SK-N-SH (cell line): ENCODE data around the gene BPIFA2. TPM values are rescaled to one million over a fixed set of nuclear protein-coding genes. Genes with fewer than 3 reads are reported as not detected.

Experiments
- CTCF ChIA-PET: fragments of 300-600, 350-600 bp; formaldehyde crosslinking; extraction: SDS; loops from one replicate; lab custom pipeline; 2021; lab: Yijun Ruan, JAX
- POLR2A ChIA-PET: fragments of 350-600 bp; sonication (Branson Sonifier 250); formaldehyde crosslinking; extraction: SDS; loops from one replicate; lab custom pipeline; 2020; ENCODE audit warnings: antibody characterized with exemption, inconsistent platforms; lab: Yijun Ruan, JAX
- DNase-seq: peaks from one replicate; pipeline ENCODE4 v3.0.0; 2012
- H2AFZ ChIP-seq: fragments of 200-600 bp; sonication (generic); 2 replicates; pipeline ENCODE4 v1.8.1; 2016; ENCODE audit warnings: antibody characterized with exemption, mild to moderate bottlenecking, low read depth
- H3F3A ChIP-seq: fragments of 200-600 bp; sonication (generic); replicated peaks from 2 replicates; pipeline ENCODE3; 2016; ENCODE audit warnings: antibody characterized with exemption, mild to moderate bottlenecking; ENCODE audit not compliant: insufficient read depth
- H3K27ac ChIP-seq, 2 experiments: fragments of 200-500 bp in 1 of 2; fragments of 200-600 bp in 1 of 2; sonication (Bioruptor generic) in 1 of 2; sonication (generic), shearing (Covaris generic) in 1 of 2; 2 replicates each; pipeline versions ENCODE4 v1.5.1 to v1.6.1; 2014 to 2016; ENCODE audit warnings: low read depth in 2 of 2, inconsistent platforms in 1 of 2, low read length in 1 of 2, mild to moderate bottlenecking in 1 of 2, mixed read lengths in 1 of 2
- H3K27me3 ChIP-seq: fragments of 200-600 bp; sonication (generic), shearing (Covaris generic); 2 replicates; pipeline ENCODE4 v1.6.1; 2016; ENCODE audit warnings: mixed run types; ENCODE audit not compliant: insufficient read depth
- H3K36me3 ChIP-seq, 2 experiments: fragments of 200-500 bp in 1 of 2; fragments of 200-600 bp in 1 of 2; sonication (Bioruptor generic) in 1 of 2; sonication (generic) in 1 of 2; replicated peaks in 1 of 2; 2 replicates each; pipeline versions ENCODE3 to v1.5.1; 2014 to 2016; ENCODE audit warnings: low read length in 1 of 2, mild to moderate bottlenecking in 1 of 2; ENCODE audit not compliant: insufficient read depth in 2 of 2, control insufficient read depth in 1 of 2
- H3K4me1 ChIP-seq, 2 experiments: fragments of 200-500 bp in 1 of 2; fragments of 200-600 bp in 1 of 2; sonication (Bioruptor generic) in 1 of 2; sonication (generic), shearing (Covaris generic) in 1 of 2; 2 replicates each; pipeline versions ENCODE4 v1.5.1 to v1.6.1; 2014 to 2016; ENCODE audit warnings: low read depth in 1 of 2, low read length in 1 of 2, mixed run types in 1 of 2; ENCODE audit not compliant: insufficient read depth in 2 of 2, control insufficient read depth in 1 of 2
- H3K4me2 ChIP-seq: fragments of 200-600 bp; sonication (generic), shearing (Covaris generic); 2 replicates; pipeline ENCODE4 v1.6.1; 2017; ENCODE audit warnings: mixed run types
- H3K4me3 ChIP-seq, 2 experiments: fragments of 200-500 bp in 1 of 2; fragments of 200-600 bp in 1 of 2; sonication (Bioruptor generic) in 1 of 2; sonication (generic), shearing (Covaris generic) in 1 of 2; 2 replicates each; pipeline versions ENCODE4 v1.5.1 to v1.8.1; 2014 to 2016; ENCODE audit warnings: low read depth in 2 of 2, inconsistent platforms in 1 of 2, low read length in 1 of 2, mild to moderate bottlenecking in 1 of 2, mixed read lengths in 1 of 2, moderate library complexity in 1 of 2
- H3K79me2 ChIP-seq: fragments of 200-600 bp; sonication (generic); 2 replicates; pipeline ENCODE4 v1.8.1; 2017; ENCODE audit warnings: mild to moderate bottlenecking; ENCODE audit not compliant: insufficient read depth
- H3K9ac ChIP-seq: fragments of 200-600 bp; sonication (generic); 2 replicates; pipeline ENCODE4 v1.6.1; 2017; ENCODE audit warnings: mixed run types
- H3K9me2 ChIP-seq: fragments of 200-600 bp; sonication (generic); 2 replicates; pipeline ENCODE4 v1.6.1; 2017; ENCODE audit warnings: mixed run types
- H3K9me3 ChIP-seq: fragments of 200-600 bp; sonication (generic); 2 replicates; pipeline ENCODE4 v1.6.1; 2017; ENCODE audit warnings: mixed run types, mild to moderate bottlenecking, moderate library complexity
- H4K20me1 ChIP-seq: fragments of 200-600 bp; sonication (generic); 2 replicates; pipeline ENCODE4 v1.6.1; 2017; ENCODE audit warnings: mild to moderate bottlenecking, mixed run types; ENCODE audit not compliant: insufficient read depth
- ELF1 ChIP-seq: IDR thresholded peaks from 2 replicates; pipeline ENCODE4 v1.4.0; 2012
- FOXJ3 ChIP-seq: sonication (generic); formaldehyde crosslinking; IDR thresholded peaks from 2 replicates; pipeline ENCODE4 v1.5.1; 2020; ENCODE audit warnings: mild to moderate bottlenecking, missing genetic modification reagents
- RAD21 ChIP-seq: IDR thresholded peaks from 2 replicates; pipeline ENCODE4 v1.6.1; 2012; ENCODE audit warnings: mild to moderate bottlenecking, low read length
- RCOR1 ChIP-seq: fragments of 150-350 bp; IDR thresholded peaks from 2 replicates; pipeline ENCODE4 v1.6.1; 2017; ENCODE audit warnings: antibody characterized with exemption, low read length
- SIN3A ChIP-seq: IDR thresholded peaks from 2 replicates; pipeline ENCODE4 v1.6.1; 2012; ENCODE audit warnings: low read depth, mild to moderate bottlenecking, low read length, moderate library complexity, borderline replicate concordance
- SMC3 ChIP-seq: IDR thresholded peaks from 2 replicates; pipeline ENCODE4 v1.6.1; 2012; ENCODE audit warnings: low read depth, low read length, improper control_type of control experiment
- TEAD4 ChIP-seq: IDR thresholded peaks from 2 replicates; pipeline ENCODE4 v1.4.0; 2012; ENCODE audit warnings: mild to moderate bottlenecking, borderline replicate concordance; ENCODE audit not compliant: insufficient read depth
- WGBS: methylation state at CpG from one replicate; pipeline ENCODE4 v1.1.6; 2017; ENCODE audit warnings: low lambda C conversion rate; 5-methylcytosine and 5-hydroxymethylcytosine counted together
- polyA plus RNA-seq, 3 experiments: library from polyadenylated mRNA; depleted of rRNA; stranded (reverse); fragments of >200 nt; gene quantifications; 2 replicates each; pipeline ENCODE4 v1.2.3, GENCODE V29; 2012
- TF ChIP-seq, protein P1 (sequence below): fragments of 200-600 bp; sonication (generic); IDR thresholded peaks from 2 replicates; pipeline ENCODE4 v1.6.1; 2017; ENCODE audit warnings: antibody characterized with exemption, mild to moderate bottlenecking, moderate library complexity
- TF ChIP-seq, protein P2 (sequence below): IDR thresholded peaks from 2 replicates; pipeline ENCODE4 v1.4.0; 2012; ENCODE audit warnings: low read depth, borderline replicate concordance
- TF ChIP-seq, protein P3 (sequence below): fragments of 150-350 bp; IDR thresholded peaks from 2 replicates; pipeline ENCODE4 v1.6.1; 2016; ENCODE audit warnings: mild to moderate bottlenecking, low read depth, low read length
- TF ChIP-seq, protein P4 (sequence below): IDR thresholded peaks from 2 replicates; pipeline ENCODE4; 2012

The BPIFA2 gene
- polyA plus RNA-seq, 1 of the 3 experiments (the other 2 are of a cell fraction) = not detected

DNA sequence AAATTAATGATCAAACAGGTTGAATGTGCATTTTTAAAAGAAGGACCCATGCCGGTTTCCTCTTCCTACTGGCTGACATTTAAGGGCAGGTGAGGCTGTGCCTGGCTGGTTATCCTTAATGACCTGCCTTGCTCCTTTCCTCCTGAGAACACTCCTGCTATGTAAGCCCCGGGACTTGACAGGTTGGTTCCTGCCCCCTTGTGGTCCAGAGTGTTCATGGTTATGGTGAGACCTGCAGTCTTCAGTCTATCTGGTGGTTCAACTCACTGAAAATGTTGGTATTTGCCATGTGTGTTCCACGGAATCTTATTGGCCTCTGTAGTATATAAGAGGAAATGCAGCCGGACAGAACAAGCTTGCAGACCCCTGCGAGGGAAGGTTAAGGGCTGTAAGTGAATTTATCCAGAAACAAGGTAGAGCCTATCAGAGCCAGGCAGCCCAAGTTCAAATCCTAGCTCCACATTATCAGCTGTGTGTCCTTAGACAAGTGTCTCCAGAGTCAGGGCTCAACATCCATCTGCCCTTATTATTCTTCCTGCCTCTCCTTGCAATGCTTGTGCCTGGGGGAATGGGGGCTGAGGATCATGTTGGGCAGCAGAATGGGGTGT is 44.0 kb downstream of the BPIFA2 start:
- no peak overlapping the region for H3K27ac ChIP-seq
- TF ChIP-seq, protein P1, sequence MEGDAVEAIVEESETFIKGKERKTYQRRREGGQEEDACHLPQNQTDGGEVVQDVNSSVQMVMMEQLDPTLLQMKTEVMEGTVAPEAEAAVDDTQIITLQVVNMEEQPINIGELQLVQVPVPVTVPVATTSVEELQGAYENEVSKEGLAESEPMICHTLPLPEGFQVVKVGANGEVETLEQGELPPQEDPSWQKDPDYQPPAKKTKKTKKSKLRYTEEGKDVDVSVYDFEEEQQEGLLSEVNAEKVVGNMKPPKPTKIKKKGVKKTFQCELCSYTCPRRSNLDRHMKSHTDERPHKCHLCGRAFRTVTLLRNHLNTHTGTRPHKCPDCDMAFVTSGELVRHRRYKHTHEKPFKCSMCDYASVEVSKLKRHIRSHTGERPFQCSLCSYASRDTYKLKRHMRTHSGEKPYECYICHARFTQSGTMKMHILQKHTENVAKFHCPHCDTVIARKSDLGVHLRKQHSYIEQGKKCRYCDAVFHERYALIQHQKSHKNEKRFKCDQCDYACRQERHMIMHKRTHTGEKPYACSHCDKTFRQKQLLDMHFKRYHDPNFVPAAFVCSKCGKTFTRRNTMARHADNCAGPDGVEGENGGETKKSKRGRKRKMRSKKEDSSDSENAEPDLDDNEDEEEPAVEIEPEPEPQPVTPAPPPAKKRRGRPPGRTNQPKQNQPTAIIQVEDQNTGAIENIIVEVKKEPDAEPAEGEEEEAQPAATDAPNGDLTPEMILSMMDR = peak; percentile 47
- peak; percentile 65 for TF ChIP-seq RAD21
- no peak for TF ChIP-seq ELF1
- TF ChIP-seq, protein P2, sequence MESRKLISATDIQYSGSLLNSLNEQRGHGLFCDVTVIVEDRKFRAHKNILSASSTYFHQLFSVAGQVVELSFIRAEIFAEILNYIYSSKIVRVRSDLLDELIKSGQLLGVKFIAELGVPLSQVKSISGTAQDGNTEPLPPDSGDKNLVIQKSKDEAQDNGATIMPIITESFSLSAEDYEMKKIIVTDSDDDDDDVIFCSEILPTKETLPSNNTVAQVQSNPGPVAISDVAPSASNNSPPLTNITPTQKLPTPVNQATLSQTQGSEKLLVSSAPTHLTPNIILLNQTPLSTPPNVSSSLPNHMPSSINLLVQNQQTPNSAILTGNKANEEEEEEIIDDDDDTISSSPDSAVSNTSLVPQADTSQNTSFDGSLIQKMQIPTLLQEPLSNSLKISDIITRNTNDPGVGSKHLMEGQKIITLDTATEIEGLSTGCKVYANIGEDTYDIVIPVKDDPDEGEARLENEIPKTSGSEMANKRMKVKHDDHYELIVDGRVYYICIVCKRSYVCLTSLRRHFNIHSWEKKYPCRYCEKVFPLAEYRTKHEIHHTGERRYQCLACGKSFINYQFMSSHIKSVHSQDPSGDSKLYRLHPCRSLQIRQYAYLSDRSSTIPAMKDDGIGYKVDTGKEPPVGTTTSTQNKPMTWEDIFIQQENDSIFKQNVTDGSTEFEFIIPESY = no peak
- TF ChIP-seq, protein P3, sequence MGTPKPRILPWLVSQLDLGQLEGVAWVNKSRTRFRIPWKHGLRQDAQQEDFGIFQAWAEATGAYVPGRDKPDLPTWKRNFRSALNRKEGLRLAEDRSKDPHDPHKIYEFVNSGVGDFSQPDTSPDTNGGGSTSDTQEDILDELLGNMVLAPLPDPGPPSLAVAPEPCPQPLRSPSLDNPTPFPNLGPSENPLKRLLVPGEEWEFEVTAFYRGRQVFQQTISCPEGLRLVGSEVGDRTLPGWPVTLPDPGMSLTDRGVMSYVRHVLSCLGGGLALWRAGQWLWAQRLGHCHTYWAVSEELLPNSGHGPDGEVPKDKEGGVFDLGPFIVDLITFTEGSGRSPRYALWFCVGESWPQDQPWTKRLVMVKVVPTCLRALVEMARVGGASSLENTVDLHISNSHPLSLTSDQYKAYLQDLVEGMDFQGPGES = no peak
- TF ChIP-seq, protein P4, sequence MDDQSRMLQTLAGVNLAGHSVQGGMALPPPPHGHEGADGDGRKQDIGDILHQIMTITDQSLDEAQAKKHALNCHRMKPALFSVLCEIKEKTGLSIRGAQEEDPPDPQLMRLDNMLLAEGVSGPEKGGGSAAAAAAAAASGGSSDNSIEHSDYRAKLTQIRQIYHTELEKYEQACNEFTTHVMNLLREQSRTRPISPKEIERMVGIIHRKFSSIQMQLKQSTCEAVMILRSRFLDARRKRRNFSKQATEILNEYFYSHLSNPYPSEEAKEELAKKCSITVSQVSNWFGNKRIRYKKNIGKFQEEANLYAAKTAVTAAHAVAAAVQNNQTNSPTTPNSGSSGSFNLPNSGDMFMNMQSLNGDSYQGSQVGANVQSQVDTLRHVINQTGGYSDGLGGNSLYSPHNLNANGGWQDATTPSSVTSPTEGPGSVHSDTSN = no peak
- TF ChIP-seq TEAD4 = no peak
- TF ChIP-seq SMC3 = peak; percentile 46; the same call in 1 of the 2 replicates
- no peak for TF ChIP-seq FOXJ3 (CRISPR knock-in tag)
- TF ChIP-seq SIN3A = no peak
- TF ChIP-seq RCOR1 = no peak
- 0 out of 2 replicates have a peak, but pooled peaks cover 7% of the 10 kb centered on the region for H3K27me3 ChIP-seq
- peak; percentile 56 for DNase-seq
- no peaks in the 10 kb centered on the region for H3K9me2 ChIP-seq
- no peaks in the 10 kb centered on the region for H3K9me3 ChIP-seq
- WGBS = 0% methylated on average over 5 of the region's 5 CpGs
- no peaks in the 10 kb centered on the region; a peak in 1 of 4 replicates for H3K4me1 ChIP-seq
- H3K4me2 ChIP-seq = no peak overlapping the region
- H2AFZ ChIP-seq = no peak overlapping the region
- no peak overlapping the region for H3K9ac ChIP-seq
- no peaks in the 10 kb centered on the region for H4K20me1 ChIP-seq
- ChIA-PET POLR2A (no interaction called here), CTCF (interaction anchor here (0.6 to 3.1 kb wide), 14 partner anchors 9 to 422 kb away, joined by 3 to 12 read pairs (median 4); no protein-coding TSS in a partner anchor)
- H3F3A ChIP-seq = no peaks in the 10 kb centered on the region
- H3K36me3 ChIP-seq = no peaks in the 10 kb centered on the region
- no peak overlapping the region; a peak in 1 of 4 replicates for H3K4me3 ChIP-seq
- no peaks in the 10 kb centered on the region for H3K79me2 ChIP-seq
